GM19468 (cell line): ENCODE measurements around the gene TLCD4.

Experiments
- ATAC-seq: cut with Tn5 transposase; IDR thresholded peaks from one replicate; pipeline ENCODE4 v1.9.1; 2021; ENCODE audit warnings: mild to moderate bottlenecking, moderate library complexity, moderate number of reproducible peaks; ENCODE audit not compliant: unreplicated experiment; ENCODE audit errors: extremely low read depth

Gene TLCD4

GRCh38 chr1:95094923-95095322, 22.2 kb upstream of the TLCD4 start:
- no peak for ATAC-seq

- peak; percentile 88 for ATAC-seq
Observed at GRCh38 chr1:95095833-95096217, 21.3 kb upstream of the TLCD4 start.

- ATAC-seq = no peak
Observed at GRCh38 chr1:95096218-95096841, 20.8 kb upstream of the TLCD4 start.

GRCh38 chr1:95097426-95097825, 19.7 kb upstream of the TLCD4 start:
- ATAC-seq = no peak

- ATAC-seq = no peak
Observed at GRCh38 chr1:95098196-95098595, 19.0 kb upstream of the TLCD4 start.

- no peak for ATAC-seq
Observed at GRCh38 chr1:95108792-95109191, 8.4 kb upstream of the TLCD4 start.

DNA sequence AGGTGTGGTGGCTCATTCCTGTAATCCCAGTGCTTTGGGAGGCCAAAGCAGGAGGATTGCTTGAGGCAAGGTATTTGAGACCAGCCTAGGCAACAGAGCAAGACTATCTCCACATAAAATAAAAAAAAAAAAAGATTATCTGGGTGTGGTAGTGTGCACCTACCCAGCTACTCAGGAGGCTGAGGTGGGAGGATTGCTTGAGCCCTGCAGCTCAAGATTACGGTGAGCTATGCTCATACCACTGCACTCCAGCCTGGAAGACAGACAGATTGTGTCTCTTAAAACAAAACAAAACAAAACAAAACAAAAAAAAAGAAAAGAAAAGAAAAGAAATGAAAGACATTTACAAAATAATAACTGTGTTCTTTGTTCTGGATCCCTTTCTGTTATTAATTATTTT, 6.1 kb upstream of the TLCD4 start:
- no peak for ATAC-seq

- no peak for ATAC-seq
Observed at GRCh38 chr1:95113684-95114083, 3.5 kb upstream of the TLCD4 start.

GRCh38 chr1:95115708-95116137, 1.4 kb upstream of the TLCD4 start:
- no peak for ATAC-seq

- ATAC-seq = no peak
Observed at GRCh38 chr1:95116580-95117206, 462 bp upstream of the TLCD4 start.

- no peak for ATAC-seq
Observed at GRCh38 chr1:95118067-95118499, 928 bp downstream of the TLCD4 start.

DNA sequence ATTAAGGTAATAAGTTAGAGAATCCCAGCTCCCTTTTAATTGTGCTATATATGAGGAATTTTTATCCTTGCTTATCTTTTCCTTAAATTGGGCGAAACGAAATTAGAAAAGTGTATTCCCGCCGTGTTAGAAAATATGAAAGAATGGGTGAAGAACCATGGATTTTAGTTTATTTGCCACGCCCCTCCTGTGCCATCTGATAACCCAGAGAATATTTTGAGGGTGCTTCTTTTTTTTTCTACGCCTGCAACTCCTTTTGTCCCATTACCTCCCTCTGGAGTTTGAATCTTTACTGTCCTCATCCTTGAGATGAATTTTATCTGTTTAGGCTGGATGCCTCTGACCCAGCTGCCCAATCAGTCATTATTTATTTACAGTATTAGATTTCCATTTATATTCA, 1.6 kb downstream of the TLCD4 start:
- ATAC-seq = no peak

DNA sequence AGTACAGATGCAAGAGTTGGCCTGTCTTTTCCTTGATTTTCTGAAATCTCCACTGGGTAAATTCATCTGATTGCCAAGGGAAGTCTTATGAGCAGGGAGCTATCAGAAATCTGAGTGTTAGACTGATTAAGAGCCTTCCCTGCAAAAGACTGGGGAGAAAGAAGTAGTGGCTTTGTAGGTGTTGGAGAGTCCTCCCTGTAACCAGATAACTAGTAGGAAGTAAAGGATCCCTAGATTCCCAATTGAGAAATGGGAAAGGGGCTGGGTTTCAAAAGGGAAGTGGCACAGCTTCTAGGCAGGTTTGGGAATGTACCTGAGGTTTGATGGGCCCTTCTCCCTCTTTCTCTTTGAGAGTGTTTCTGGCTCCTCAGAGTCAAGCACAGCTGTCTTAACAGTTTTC, 2.1 kb downstream of the TLCD4 start:
- no peak for ATAC-seq

- no peak for ATAC-seq
Observed at GRCh38 chr1:95122151-95122697, 5.1 kb downstream of the TLCD4 start.

DNA sequence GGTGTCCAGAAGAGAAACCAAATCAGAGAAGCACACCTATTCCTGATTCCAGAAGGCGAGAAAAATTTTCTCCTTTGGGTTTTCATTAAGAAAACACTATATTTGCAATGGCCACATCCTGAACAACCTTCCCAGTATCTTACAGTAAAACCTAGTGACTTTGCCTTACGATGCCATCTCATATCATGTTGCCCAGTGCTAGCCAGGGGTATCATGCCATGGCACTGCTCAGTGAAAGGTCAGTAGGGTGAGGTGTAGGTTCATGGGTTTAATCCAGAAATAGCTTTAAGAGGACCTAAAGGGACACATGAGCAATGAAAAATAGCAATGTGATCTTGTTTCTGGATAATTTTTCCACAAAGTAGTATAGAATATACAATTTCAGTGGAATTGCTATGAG, 7.2 kb downstream of the TLCD4 start:
- ATAC-seq = no peak

GRCh38 chr1:95126366-95126765, 9.2 kb downstream of the TLCD4 start:
- ATAC-seq = no peak

- ATAC-seq = no peak
Observed at GRCh38 chr1:95126846-95127245, 9.7 kb downstream of the TLCD4 start.

DNA sequence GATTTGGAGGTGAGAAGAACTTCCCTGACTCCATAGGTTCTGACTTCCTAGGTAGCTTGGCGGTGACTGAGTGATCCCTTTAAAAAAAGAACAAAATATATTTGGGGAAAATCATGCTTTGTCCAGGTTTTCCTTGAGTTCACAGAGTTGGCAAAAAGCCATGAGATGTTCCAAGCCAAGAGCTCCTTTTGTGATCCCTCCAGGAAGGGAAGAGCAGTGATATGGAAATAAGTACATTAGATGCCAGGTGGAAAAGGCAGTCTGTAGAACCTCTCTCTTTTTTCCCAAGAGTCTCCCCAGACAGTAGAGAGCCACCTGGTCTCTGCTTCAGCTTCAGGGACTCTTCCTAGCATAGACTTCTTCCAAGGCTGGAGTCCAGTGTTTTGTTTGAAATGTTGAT, 10.2 kb downstream of the TLCD4 start:
- no peak for ATAC-seq

DNA sequence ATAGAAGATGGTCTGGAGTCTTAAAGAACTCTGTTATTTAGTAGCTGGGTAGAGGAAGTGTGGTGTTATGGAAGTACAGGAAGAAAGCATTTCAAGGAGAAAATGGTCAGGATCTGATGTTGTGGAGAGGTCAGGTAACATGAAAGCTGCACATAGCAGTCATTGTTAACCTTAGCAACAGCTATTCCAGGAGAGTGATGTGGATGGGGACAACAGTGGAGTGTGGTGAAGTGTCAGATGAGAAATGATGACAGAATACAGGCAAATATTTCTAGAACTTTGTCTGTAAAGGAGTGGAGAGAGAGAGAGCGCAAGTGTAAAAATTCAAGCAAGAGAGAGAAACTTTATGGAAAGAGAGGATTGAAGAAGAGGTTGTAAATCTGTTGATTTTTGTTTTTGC, 15.6 kb downstream of the TLCD4 start:
- no peak for ATAC-seq

DNA sequence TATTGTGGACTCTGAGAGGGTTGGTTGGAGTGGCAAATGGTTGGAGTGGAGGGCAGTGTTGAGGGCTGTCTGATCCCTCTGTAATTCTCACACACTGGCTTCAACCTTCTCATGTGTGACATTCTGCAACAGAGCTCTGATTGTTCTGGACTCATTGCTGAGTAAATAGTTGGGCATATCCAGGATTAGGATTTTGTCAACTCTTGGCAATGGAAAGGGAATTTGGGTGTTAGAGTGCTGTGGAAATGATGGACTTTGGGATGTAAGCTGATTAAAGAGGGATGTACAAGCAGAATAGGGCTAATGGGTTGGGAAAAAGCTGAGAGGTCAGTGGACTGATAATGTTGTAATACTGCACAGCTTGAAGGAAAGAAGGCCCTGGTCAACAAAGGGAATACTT, 16.5 kb downstream of the TLCD4 start:
- ATAC-seq = no peak

- no peak for ATAC-seq
Observed at GRCh38 chr1:95138223-95138622, 21.1 kb downstream of the TLCD4 start.

DNA sequence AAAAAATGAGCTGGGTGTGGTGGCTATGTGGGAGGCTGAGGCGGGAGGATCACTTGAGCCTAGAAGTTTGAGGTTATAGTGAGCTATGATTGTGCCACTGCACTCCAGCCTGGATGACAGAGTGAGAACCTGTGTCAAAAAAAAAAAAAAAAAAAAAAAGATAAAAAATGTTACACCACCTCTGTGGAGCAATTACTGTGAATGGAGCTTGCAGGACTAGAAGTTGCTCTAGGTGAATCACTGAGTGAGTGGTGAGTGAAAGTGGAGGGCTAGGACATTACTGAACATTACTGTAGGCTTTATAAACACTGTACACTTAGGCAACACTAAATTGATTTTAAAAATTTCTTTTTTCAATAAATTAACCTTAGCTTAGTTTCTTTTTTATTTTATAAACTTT, 21.9 kb downstream of the TLCD4 start:
- no peak for ATAC-seq
